EL (cell line): ENCODE data around the gene CAPN1.
"Not testable (repeated sequence)": the region's sequence is repeated elsewhere in the genome, so short reads cannot be mapped to it uniquely, and the experiment has no call there.

Experiments
- DNase-seq: peaks from one replicate; pipeline ENCODE4 v3.0.0-alpha.2; 2016

The CAPN1 gene

GRCh38 chr11:65221026-65221425 lies 39.3 kb downstream of the CAPN1 start:
- no peak for DNase-seq

- no peak for DNase-seq
Observed at GRCh38 chr11:65223011-65223410, 41.3 kb downstream of the CAPN1 start.

- DNase-seq: peak; percentile 78
Observed at GRCh38 chr11:65224930-65225278, 43.2 kb downstream of the CAPN1 start.

GRCh38 chr11:65225279-65226102 lies 43.8 kb downstream of the CAPN1 start:
- peak; percentile 54 for DNase-seq

GRCh38 chr11:65226103-65226442 lies 44.3 kb downstream of the CAPN1 start:
- no peak for DNase-seq

- no peak for DNase-seq
Observed at GRCh38 chr11:65227879-65228278, 46.2 kb downstream of the CAPN1 start.

- no peak for DNase-seq
Observed at GRCh38 chr11:65236194-65237059, 54.7 kb downstream of the CAPN1 start.

- not testable (repeated sequence) for DNase-seq
Observed at GRCh38 chr11:65238302-65238701, 56.6 kb downstream of the CAPN1 start.

GRCh38 chr11:65241134-65241533 lies 59.4 kb downstream of the CAPN1 start:
- no peak for DNase-seq

- no peak for DNase-seq
Observed at GRCh38 chr11:65241692-65242091, 60.0 kb downstream of the CAPN1 start.

- DNase-seq: no peak
Observed at GRCh38 chr11:65242389-65242788, 60.7 kb downstream of the CAPN1 start.

- no peak for DNase-seq
Observed at GRCh38 chr11:65243797-65244196, 62.1 kb downstream of the CAPN1 start.

- DNase-seq: not testable (repeated sequence)
Observed at GRCh38 chr11:65245046-65245445, 63.3 kb downstream of the CAPN1 start.

- DNase-seq: no peak
Observed at GRCh38 chr11:65246506-65246905, 64.8 kb downstream of the CAPN1 start.

GRCh38 chr11:65248184-65248710 lies 66.5 kb downstream of the CAPN1 start:
- not testable (repeated sequence) for DNase-seq

- no peak for DNase-seq
Observed at GRCh38 chr11:65251476-65251875, 69.7 kb downstream of the CAPN1 start.

GRCh38 chr11:65254724-65255123 lies 73.0 kb downstream of the CAPN1 start:
- no peak for DNase-seq

- DNase-seq: no peak
Observed at GRCh38 chr11:65258988-65259387, 77.3 kb downstream of the CAPN1 start.

GRCh38 chr11:65260302-65260701 lies 78.6 kb downstream of the CAPN1 start:
- no peak for DNase-seq

- no peak for DNase-seq
Observed at GRCh38 chr11:65260756-65261590, 79.2 kb downstream of the CAPN1 start.
